ENCODE measurements around the gene RBM3.

RBM3 gene

GRCh38 chrX:48558271-48558670, 16.0 kb upstream of the RBM3 start:
- peaks cover 6% of the 10 kb centered on the region for H3K4me1 Mint-ChIP-seq (ENCODE audit: low read depth)
- H3K27me3 Mint-ChIP-seq: peaks cover 9% of the 10 kb centered on the region
- H3K4me3 Mint-ChIP-seq: no peak overlapping the region
- DNase-seq: no peak
- H3K9me3 Mint-ChIP-seq: no peaks in the 10 kb centered on the region
- peaks cover 66% of the 10 kb centered on the region for H3K36me3 Mint-ChIP-seq (ENCODE audit: low read depth)
- H3K27ac Mint-ChIP-seq: peak overlapping the region; percentile 88

GRCh38 chrX:48559636-48560035, 14.6 kb upstream of the RBM3 start:
- H3K4me1 Mint-ChIP-seq (ENCODE audit: low read depth): peaks cover 6% of the 10 kb centered on the region
- H3K4me3 Mint-ChIP-seq: no peak overlapping the region
- no peak overlapping the region for H3K27ac Mint-ChIP-seq
- H3K27me3 Mint-ChIP-seq: peaks cover 15% of the 10 kb centered on the region
- H3K36me3 Mint-ChIP-seq (ENCODE audit: low read depth): peaks cover 72% of the 10 kb centered on the region
- H3K9me3 Mint-ChIP-seq: no peaks in the 10 kb centered on the region
- no peak for DNase-seq

- no peak for DNase-seq
- no peak overlapping the region for H3K4me3 Mint-ChIP-seq
- H3K36me3 Mint-ChIP-seq (ENCODE audit: low read depth): peaks cover 68% of the 10 kb centered on the region
- H3K27ac Mint-ChIP-seq: peak overlapping the region; percentile 44
- no peaks in the 10 kb centered on the region for H3K9me3 Mint-ChIP-seq
- H3K27me3 Mint-ChIP-seq: peaks cover 15% of the 10 kb centered on the region
- peaks cover 6% of the 10 kb centered on the region for H3K4me1 Mint-ChIP-seq (ENCODE audit: low read depth)
Observed at GRCh38 chrX:48560056-48560455, 14.2 kb upstream of the RBM3 start.

- Mint-ChIP-seq H3K4me1 (ENCODE audit: low read depth) (peaks cover 6% of the 10 kb centered on the region), H3K27me3 (peaks cover 10% of the 10 kb centered on the region), H3K4me3 (no peak overlapping the region), H3K27ac (peak overlapping the region; percentile 44), H3K9me3 (no peaks in the 10 kb centered on the region), H3K36me3 (ENCODE audit: low read depth) (peaks cover 63% of the 10 kb centered on the region)
- no peak for DNase-seq
Observed at GRCh38 chrX:48560681-48561080, 13.6 kb upstream of the RBM3 start.

GRCh38 chrX:48569958-48570357, 4.3 kb upstream of the RBM3 start:
- DNase-seq: no peak
- Mint-ChIP-seq H3K4me3 (no peak overlapping the region), H3K27ac (peak overlapping the region; percentile 89), H3K27me3 (no peaks in the 10 kb centered on the region), H3K4me1 (ENCODE audit: low read depth) (peaks cover 11% of the 10 kb centered on the region), H3K9me3 (no peaks in the 10 kb centered on the region), H3K36me3 (ENCODE audit: low read depth) (peaks cover 10% of the 10 kb centered on the region)

- Mint-ChIP-seq H3K9me3 (no peaks in the 10 kb centered on the region), H3K4me1 (ENCODE audit: low read depth) (peaks cover 23% of the 10 kb centered on the region), H3K36me3 (ENCODE audit: low read depth) (peaks cover 49% of the 10 kb centered on the region), H3K27ac (peak overlapping the region; percentile 100), H3K27me3 (no peaks in the 10 kb centered on the region), H3K4me3 (peak overlapping the region; percentile 96)
- peak; percentile 44 for DNase-seq
Observed at GRCh38 chrX:48573690-48574269, 504 bp upstream of the RBM3 start.

GRCh38 chrX:48575642-48576041, 1.4 kb downstream of the RBM3 start:
- no peak for DNase-seq
- peak overlapping the region; percentile 96 for H3K4me3 Mint-ChIP-seq
- H3K27ac Mint-ChIP-seq: peak overlapping the region; percentile 100
- no peaks in the 10 kb centered on the region for H3K27me3 Mint-ChIP-seq
- peaks cover 60% of the 10 kb centered on the region for H3K36me3 Mint-ChIP-seq (ENCODE audit: low read depth)
- peaks cover 23% of the 10 kb centered on the region for H3K4me1 Mint-ChIP-seq (ENCODE audit: low read depth)
- H3K9me3 Mint-ChIP-seq: no peaks in the 10 kb centered on the region

- H3K36me3 Mint-ChIP-seq (ENCODE audit: low read depth): peaks cover 60% of the 10 kb centered on the region
Observed at GRCh38 chrX:48576108-48576507, 1.8 kb downstream of the RBM3 start.

GRCh38 chrX:48578661-48579128, 4.4 kb downstream of the RBM3 start:
- Mint-ChIP-seq H3K27me3 (no peaks in the 10 kb centered on the region), H3K27ac (peak overlapping the region; percentile 76), H3K9me3 (no peaks in the 10 kb centered on the region), H3K4me1 (ENCODE audit: low read depth) (peaks cover 19% of the 10 kb centered on the region), H3K4me3 (no peak overlapping the region), H3K36me3 (ENCODE audit: low read depth) (peaks cover 60% of the 10 kb centered on the region)
- no peak for DNase-seq

More at GRCh38 chrX:48576108-48576507, 1.8 kb downstream of the RBM3 start:
- peak overlapping the region; percentile 96 for H3K4me3 Mint-ChIP-seq
- H3K9me3 Mint-ChIP-seq: no peaks in the 10 kb centered on the region
- H3K27me3 Mint-ChIP-seq: no peaks in the 10 kb centered on the region
- peaks cover 22% of the 10 kb centered on the region for H3K4me1 Mint-ChIP-seq (ENCODE audit: low read depth)
- H3K27ac Mint-ChIP-seq: peak overlapping the region; percentile 100
- no peak for DNase-seq

GRCh38 chrX:48579259-48579658, 5.0 kb downstream of the RBM3 start:
- no peaks in the 10 kb centered on the region for H3K27me3 Mint-ChIP-seq
- H3K36me3 Mint-ChIP-seq (ENCODE audit: low read depth): peaks cover 56% of the 10 kb centered on the region
- peaks cover 15% of the 10 kb centered on the region for H3K4me1 Mint-ChIP-seq (ENCODE audit: low read depth)
- DNase-seq: peak; percentile 35
- H3K4me3 Mint-ChIP-seq: no peak overlapping the region
- H3K9me3 Mint-ChIP-seq: no peaks in the 10 kb centered on the region
- H3K27ac Mint-ChIP-seq: peak overlapping the region; percentile 6

GRCh38 chrX:48580662-48581061, 6.4 kb downstream of the RBM3 start:
- peak overlapping the region; percentile 50 for H3K27ac Mint-ChIP-seq
- H3K27me3 Mint-ChIP-seq: peaks cover 2% of the 10 kb centered on the region
- H3K4me3 Mint-ChIP-seq: no peak overlapping the region

GRCh38 chrX:48584698-48585097, 10.4 kb downstream of the RBM3 start:
- peaks cover 16% of the 10 kb centered on the region for H3K27me3 Mint-ChIP-seq
- H3K4me3 Mint-ChIP-seq: no peak overlapping the region
- H3K4me1 Mint-ChIP-seq (ENCODE audit: low read depth): no peaks in the 10 kb centered on the region
- H3K36me3 Mint-ChIP-seq (ENCODE audit: low read depth): peaks cover 3% of the 10 kb centered on the region
- no peak overlapping the region for H3K27ac Mint-ChIP-seq
- no peak for DNase-seq
- H3K9me3 Mint-ChIP-seq: no peaks in the 10 kb centered on the region

More at GRCh38 chrX:48580662-48581061, 6.4 kb downstream of the RBM3 start:
- no peak for DNase-seq
- peaks cover 42% of the 10 kb centered on the region for H3K36me3 Mint-ChIP-seq (ENCODE audit: low read depth)
- H3K9me3 Mint-ChIP-seq: no peaks in the 10 kb centered on the region
- H3K4me1 Mint-ChIP-seq (ENCODE audit: low read depth): peaks cover 14% of the 10 kb centered on the region

GRCh38 chrX:48589482-48590162, 15.3 kb downstream of the RBM3 start:
- H3K36me3 Mint-ChIP-seq (ENCODE audit: low read depth): no peaks in the 10 kb centered on the region
- peaks cover 22% of the 10 kb centered on the region for H3K27me3 Mint-ChIP-seq
- no peak overlapping the region for H3K27ac Mint-ChIP-seq
- H3K4me1 Mint-ChIP-seq (ENCODE audit: low read depth): no peaks in the 10 kb centered on the region
- H3K4me3 Mint-ChIP-seq: no peak overlapping the region
- DNase-seq: no peak
- no peaks in the 10 kb centered on the region for H3K9me3 Mint-ChIP-seq

GRCh38 chrX:48590203-48591103, 16.2 kb downstream of the RBM3 start:
- H3K27me3 Mint-ChIP-seq: peaks cover 20% of the 10 kb centered on the region
- DNase-seq: no peak
- H3K36me3 Mint-ChIP-seq (ENCODE audit: low read depth): no peaks in the 10 kb centered on the region
- H3K4me3 Mint-ChIP-seq: no peak overlapping the region
- no peak overlapping the region for H3K27ac Mint-ChIP-seq
- H3K4me1 Mint-ChIP-seq (ENCODE audit: low read depth): no peaks in the 10 kb centered on the region
- H3K9me3 Mint-ChIP-seq: no peaks in the 10 kb centered on the region
